NCI-H345 treated with DMSO at 0.1 percent for 48 hours (cell line): ENCODE measurements around the gene ZNF286A.
"Not testable (repeated sequence)": the region's sequence is repeated elsewhere in the genome, so short reads cannot be mapped to it uniquely, and the experiment has no call there.

Experiments used
- DNase-seq: peaks from one replicate; lab custom pipeline; 2025; ENCODE audit not compliant: unreplicated experiment; lab: John Stamatoyannopoulos, UW

The ZNF286A gene

GRCh38 chr17:15698967-15699366, 585 bp upstream of the ZNF286A start:
- peak; percentile 0 for DNase-seq

DNA sequence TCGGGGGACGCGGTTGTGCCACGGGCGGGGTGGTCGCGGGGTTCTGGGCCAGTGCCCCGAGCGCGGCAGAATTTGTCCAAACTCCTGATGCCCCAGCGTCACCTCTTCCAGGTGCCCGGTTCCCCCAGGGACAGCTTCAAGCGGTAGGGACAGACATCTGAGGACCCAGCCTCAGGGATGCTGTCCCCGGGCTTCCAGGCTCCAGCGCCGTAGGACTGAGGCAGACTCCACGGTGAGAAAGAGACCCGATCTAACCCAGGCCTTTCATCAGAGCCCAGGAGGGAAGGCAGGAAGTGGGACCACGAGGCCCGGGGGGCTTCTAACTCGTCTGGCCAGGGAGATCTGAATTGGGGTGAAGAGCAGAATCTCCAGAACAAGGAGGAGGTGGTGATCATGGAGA, 385 bp downstream of the ZNF286A start:
- DNase-seq = not testable (repeated sequence)

DNA sequence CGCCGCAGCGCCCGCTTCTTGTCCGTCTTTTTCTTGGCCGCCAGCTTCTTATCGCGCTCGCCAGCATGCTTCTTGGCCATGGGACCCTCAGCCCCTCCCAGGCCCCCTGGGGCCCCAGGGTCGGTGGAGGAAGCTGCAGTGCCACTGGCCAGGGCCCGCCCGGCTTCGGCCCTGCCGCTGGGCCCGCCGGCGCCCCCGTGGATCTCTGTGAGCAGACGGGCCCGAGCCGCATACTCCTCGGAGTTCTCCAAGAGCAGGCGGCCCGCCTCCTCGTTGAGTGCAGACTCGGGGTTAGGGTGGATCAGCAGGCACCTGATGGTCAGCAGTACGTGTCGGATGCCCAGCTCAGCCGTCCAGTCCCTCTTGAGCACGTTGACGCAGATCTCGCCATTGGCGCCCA, 4.7 kb downstream of the ZNF286A start:
- not testable (repeated sequence) for DNase-seq

GRCh38 chr17:15704813-15705212, 5.3 kb downstream of the ZNF286A start:
- not testable (repeated sequence) for DNase-seq

DNA sequence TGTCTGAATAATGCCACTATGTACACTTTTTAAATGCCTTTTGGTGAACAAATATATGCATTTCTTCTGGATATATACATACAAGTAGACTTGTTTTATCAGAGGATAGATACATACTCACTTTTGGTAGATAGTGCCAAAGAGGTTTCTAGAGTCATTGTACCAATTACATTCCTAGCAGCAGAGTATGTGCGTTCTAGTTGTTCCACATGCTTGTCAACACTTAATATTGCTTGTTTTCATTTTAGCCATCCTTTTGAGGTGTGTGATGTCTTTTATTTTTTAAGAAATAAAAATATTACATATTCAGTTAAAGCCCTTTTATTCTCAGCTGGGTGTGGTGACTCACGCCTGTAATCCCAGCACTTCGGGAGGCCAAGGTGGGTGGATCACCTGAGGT, 9.3 kb downstream of the ZNF286A start:
- not testable (repeated sequence) for DNase-seq

- not testable (repeated sequence) for DNase-seq
Measured at GRCh38 chr17:15716601-15717563, 17.3 kb downstream of the ZNF286A start.

GRCh38 chr17:15730535-15730934, 31.0 kb downstream of the ZNF286A start:
- not testable (repeated sequence) for DNase-seq

DNA sequence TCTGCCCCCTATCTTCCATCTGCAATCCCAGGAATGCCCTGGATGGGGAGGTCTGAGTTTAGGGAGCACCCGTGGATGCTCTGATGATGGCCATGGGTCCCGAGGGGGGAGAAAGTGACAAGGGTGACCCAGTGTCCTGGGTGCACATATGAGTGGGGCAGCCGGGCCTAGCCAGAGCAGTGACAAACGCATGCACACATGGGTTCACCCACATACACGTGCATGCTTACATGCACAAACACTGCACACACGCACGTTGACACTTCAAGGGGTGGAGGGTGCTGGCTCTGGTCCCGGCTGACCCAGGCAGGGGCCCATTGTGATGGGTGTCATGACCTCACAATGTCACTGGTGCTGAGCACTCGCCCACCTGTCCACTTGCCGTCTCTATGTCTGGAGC, 32.3 kb downstream of the ZNF286A start, which contains the start of gene TBC1D26:
Gene TBC1D26 (plus strand): TSS at position 384 of the 400 bp plus-strand sequence. CDS start 3,066 bp downstream, outside the sequence.
- not testable (repeated sequence) for DNase-seq

DNA sequence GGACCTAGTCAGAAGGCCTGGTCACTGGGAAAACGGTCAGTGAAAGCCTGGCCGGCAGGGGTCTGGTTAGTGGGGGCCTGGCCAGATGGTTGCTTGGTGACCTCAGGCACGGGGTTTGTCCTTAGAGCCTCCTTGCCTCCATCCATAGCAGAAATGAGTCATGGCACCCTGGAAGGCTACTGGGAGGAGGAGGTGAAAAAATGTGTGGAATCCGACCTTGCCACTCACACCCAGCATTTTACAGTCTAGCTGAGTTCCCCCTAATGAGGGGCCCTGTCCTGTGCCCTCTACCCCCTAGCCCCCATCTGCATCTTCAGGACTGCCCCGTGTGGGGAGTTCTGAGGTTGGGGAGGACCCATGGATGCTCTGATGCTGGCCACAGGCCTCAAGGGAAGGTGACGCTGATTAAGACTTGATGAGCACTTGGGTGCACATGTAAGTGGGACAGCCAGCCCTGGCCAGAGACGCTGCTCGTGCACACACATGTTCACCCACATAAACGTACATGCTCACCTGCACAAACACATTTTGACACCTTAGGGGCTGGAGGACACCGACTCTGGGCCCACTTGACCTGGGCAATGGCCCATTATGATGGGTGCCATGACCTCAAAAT, 33.7 kb downstream of the ZNF286A start:
- not testable (repeated sequence) for DNase-seq

- DNase-seq = not testable (repeated sequence)
Measured at GRCh38 chr17:15736578-15736977, 37.0 kb downstream of the ZNF286A start.

GRCh38 chr17:15738066-15738465, 38.5 kb downstream of the ZNF286A start:
- DNase-seq = no peak

- DNase-seq = not testable (repeated sequence)
Measured at GRCh38 chr17:15739259-15739658, 39.7 kb downstream of the ZNF286A start.

DNA sequence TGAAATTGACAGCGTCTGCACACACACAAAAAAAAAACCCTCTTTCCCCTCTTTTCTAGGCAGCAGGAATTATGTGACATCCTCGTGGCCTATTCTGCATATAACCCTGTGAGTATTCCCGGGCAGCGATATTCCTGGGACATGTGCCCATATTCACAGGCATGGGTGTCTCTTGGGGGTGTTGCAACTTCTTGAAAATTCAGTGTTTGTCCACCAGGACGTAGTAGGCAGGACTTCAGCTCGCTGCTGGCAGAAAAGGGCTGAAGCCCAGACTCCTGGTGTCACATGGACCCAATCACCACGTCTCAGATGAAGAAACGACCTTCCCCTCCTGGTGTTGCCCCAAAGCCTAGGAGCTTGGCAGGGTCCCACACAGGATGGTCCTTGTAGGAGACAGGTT, 40.5 kb downstream of the ZNF286A start:
- DNase-seq = not testable (repeated sequence)

GRCh38 chr17:15740570-15741120, 41.1 kb downstream of the ZNF286A start:
- no peak for DNase-seq

GRCh38 chr17:15741624-15742023, 42.1 kb downstream of the ZNF286A start:
- DNase-seq = no peak

GRCh38 chr17:15742051-15742795, 42.7 kb downstream of the ZNF286A start:
- DNase-seq = no peak

DNA sequence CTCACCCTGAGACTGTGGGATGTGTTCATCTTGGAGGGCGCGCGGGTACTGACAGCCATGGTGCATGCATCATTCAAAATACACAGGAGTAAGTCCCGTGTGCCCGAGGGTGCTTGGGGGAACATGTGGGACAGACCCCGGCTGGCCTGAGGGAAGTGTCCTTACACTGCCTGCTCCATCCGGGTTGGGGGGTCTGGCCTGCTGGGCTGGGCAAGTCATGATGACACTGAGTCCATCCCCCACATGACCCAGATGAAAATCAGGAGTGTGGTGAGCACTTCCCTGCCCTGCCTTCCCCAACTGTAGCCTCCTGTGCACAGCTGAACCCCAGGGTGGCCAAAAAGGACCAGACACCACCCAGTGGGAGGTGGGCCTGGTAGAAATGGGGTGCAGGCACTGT, 43.4 kb downstream of the ZNF286A start:
- DNase-seq = no peak

- no peak for DNase-seq
Measured at GRCh38 chr17:15744074-15744676, 44.6 kb downstream of the ZNF286A start.

- DNase-seq = peak; percentile 94
Measured at GRCh38 chr17:15744885-15745284, 45.3 kb downstream of the ZNF286A start.

DNA sequence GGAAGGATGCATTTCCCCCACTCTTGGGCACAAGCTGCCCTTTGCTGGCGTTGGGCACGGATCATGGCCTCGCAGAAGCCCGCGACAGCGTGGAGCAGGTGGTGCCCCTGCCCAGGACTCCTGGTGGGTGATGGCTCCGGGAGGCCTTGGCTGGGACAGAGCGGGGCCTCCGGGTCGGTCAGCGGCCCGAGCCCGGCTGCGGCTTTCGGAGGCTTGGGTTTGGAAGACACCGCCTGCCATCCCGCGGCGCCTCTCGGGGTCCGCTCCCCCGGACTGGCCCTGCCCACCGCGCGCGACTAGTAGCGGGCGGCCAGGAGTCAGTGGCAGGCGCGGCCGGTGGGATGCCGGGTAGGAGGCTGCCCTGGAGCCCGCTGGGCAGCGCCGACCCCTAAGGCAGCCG, 49.9 kb downstream of the ZNF286A start:
- not testable (repeated sequence) for DNase-seq
